GOT3 (cell line): ENCODE measurements around the gene SREBF2.

ENCODE experiments used
- DNase-seq: peaks from one replicate; lab custom pipeline; 2025; ENCODE audit warnings: mixed read lengths; lab: John Stamatoyannopoulos, UW

Gene SREBF2

GRCh38 chr22:41876675-41877074 lies 43.8 kb downstream of the SREBF2 start:
- no peak for DNase-seq

- no peak for DNase-seq
These were observed 47.7 kb downstream of the SREBF2 start for GRCh38 chr22:41880653-41881052.

GRCh38 chr22:41883400-41883799 lies 50.5 kb downstream of the SREBF2 start:
- DNase-seq = no peak

- no peak for DNase-seq
These were observed 52.2 kb downstream of the SREBF2 start for GRCh38 chr22:41885116-41885515.

- DNase-seq = no peak
These were observed 52.6 kb downstream of the SREBF2 start for GRCh38 chr22:41885516-41885915.

- DNase-seq = no peak
These were observed 55.8 kb downstream of the SREBF2 start for GRCh38 chr22:41888627-41889200.

- no peak for DNase-seq
These were observed 58.5 kb downstream of the SREBF2 start for GRCh38 chr22:41891407-41891806.

- no peak for DNase-seq
These were observed 59.8 kb downstream of the SREBF2 start for GRCh38 chr22:41892721-41893120.

- DNase-seq = no peak
These were observed 60.9 kb downstream of the SREBF2 start for GRCh38 chr22:41893591-41894375.

GRCh38 chr22:41898645-41899044 lies 65.7 kb downstream of the SREBF2 start:
- DNase-seq = no peak

- no peak for DNase-seq
These were observed 66.2 kb downstream of the SREBF2 start for GRCh38 chr22:41899110-41899509.

- no peak for DNase-seq
These were observed 67.2 kb downstream of the SREBF2 start for GRCh38 chr22:41899992-41900651.

GRCh38 chr22:41900652-41901312 lies 67.9 kb downstream of the SREBF2 start:
- no peak for DNase-seq

GRCh38 chr22:41902016-41902415 lies 69.1 kb downstream of the SREBF2 start:
- no peak for DNase-seq

- no peak for DNase-seq
These were observed 70.1 kb downstream of the SREBF2 start for GRCh38 chr22:41902932-41903421.

GRCh38 chr22:41904450-41905410 lies 71.8 kb downstream of the SREBF2 start:
- no peak for DNase-seq

- DNase-seq = no peak
These were observed 72.7 kb downstream of the SREBF2 start for GRCh38 chr22:41905411-41906202.

GRCh38 chr22:41906822-41907221 lies 73.9 kb downstream of the SREBF2 start:
- DNase-seq = no peak

- DNase-seq = no peak
These were observed 74.8 kb downstream of the SREBF2 start for GRCh38 chr22:41907436-41908401.
